Activated T-cell treated with anti-CD3 and anti-CD28 coated beads for 4 hours (primary cell): ENCODE results near the gene TARBP2.

Experiments used
- DNase-seq: peaks from one replicate; pipeline ENCODE4 v3.0.0-alpha.2; 2020

The TARBP2 gene

GRCh38 chr12:53496752-53497032 lies 4.4 kb upstream of the TARBP2 start:
- DNase-seq, result no peak

GRCh38 chr12:53497461-53497860 lies 3.6 kb upstream of the TARBP2 start:
- DNase-seq, result no peak

- no peak for DNase-seq
Measured at GRCh38 chr12:53498235-53498630, 2.9 kb upstream of the TARBP2 start.

- DNase-seq, result peak; percentile 28
Measured at GRCh38 chr12:53499266-53500141, 1.6 kb upstream of the TARBP2 start, which contains the start of gene MAP3K12. Gene MAP3K12, minus strand, starts transcription at chr12:53499458. Its CDS starts 12,067 bp downstream, at chr12:53487391.

- no peak for DNase-seq
Measured at GRCh38 chr12:53500142-53500775, 824 bp upstream of the TARBP2 start.

GRCh38 chr12:53501615-53502181 lies 615 bp downstream of the TARBP2 start:
- no peak for DNase-seq

- DNase-seq, result no peak
Measured at GRCh38 chr12:53502331-53502730, 1.2 kb downstream of the TARBP2 start.

GRCh38 chr12:53502983-53503728 lies 2.1 kb downstream of the TARBP2 start:
- DNase-seq, result no peak

- no peak for DNase-seq
Measured at GRCh38 chr12:53504004-53504920, 3.2 kb downstream of the TARBP2 start.

GRCh38 chr12:53505086-53505485 lies 4.0 kb downstream of the TARBP2 start:
- DNase-seq, result no peak

- DNase-seq, result no peak
Measured at GRCh38 chr12:53505555-53506449, 4.7 kb downstream of the TARBP2 start.

GRCh38 chr12:53506450-53506785 lies 5.3 kb downstream of the TARBP2 start:
- DNase-seq, result no peak

- no peak for DNase-seq
Measured at GRCh38 chr12:53506881-53507602, 6.0 kb downstream of the TARBP2 start, which contains the start of gene NPFF. Gene NPFF, minus strand, starts transcription at chr12:53507484. Its CDS starts 10 bp downstream, at chr12:53507474.

- DNase-seq, result no peak
Measured at GRCh38 chr12:53507603-53507885, 6.5 kb downstream of the TARBP2 start.

- DNase-seq, result peak; percentile 81
Measured at GRCh38 chr12:53508534-53509170, 7.6 kb downstream of the TARBP2 start.

GRCh38 chr12:53510181-53510812 lies 9.2 kb downstream of the TARBP2 start:
- no peak for DNase-seq

- DNase-seq, result no peak
Measured at GRCh38 chr12:53513712-53514410, 12.8 kb downstream of the TARBP2 start.

GRCh38 chr12:53514628-53515290 lies 13.7 kb downstream of the TARBP2 start:
- DNase-seq, result no peak

- DNase-seq, result no peak
Measured at GRCh38 chr12:53515291-53515680, 14.2 kb downstream of the TARBP2 start.
